Duodenal mucosa (tissue), 2 donors: ENCODE results near the gene MYO16.
"Not testable (repeated sequence)": the region's sequence is repeated elsewhere in the genome, so short reads cannot be mapped to it uniquely, and the experiment has no call there.

ENCODE experiments used
- H3K27ac ChIP-seq: one replicate; pipeline ENCODE4 v1.7.0; 2013; ENCODE audit warnings: low read depth, low read length
- H3K27me3 ChIP-seq, 2 donors: one replicate each; pipeline ENCODE4 v1.7.0; 2013; ENCODE audit warnings: low read length in 2 of 2, control low read depth in 1 of 2; ENCODE audit not compliant: insufficient read depth in 2 of 2, control insufficient read depth in 1 of 2
- H3K36me3 ChIP-seq, 2 donors: one replicate each; pipeline ENCODE4 v1.7.0; 2013; ENCODE audit warnings: low read length in 2 of 2, control low read depth in 1 of 2; ENCODE audit not compliant: insufficient read depth in 2 of 2, control insufficient read depth in 1 of 2
- H3K4me1 ChIP-seq, 2 donors: one replicate each; pipeline ENCODE4 v1.7.0; 2013; ENCODE audit warnings: low read length in 2 of 2, control low read depth in 1 of 2; ENCODE audit not compliant: insufficient read depth in 2 of 2, control insufficient read depth in 1 of 2
- H3K4me3 ChIP-seq, 2 donors: one replicate each; pipeline ENCODE4 v1.7.0; 2013; ENCODE audit warnings: low read length in 2 of 2, low read depth in 1 of 2
- H3K9ac ChIP-seq, 2 donors: one replicate each; pipeline ENCODE4 v1.7.0; 2013; ENCODE audit warnings: low read length in 2 of 2, low read depth in 1 of 2
- H3K9me3 ChIP-seq, 2 donors: one replicate each; pipeline ENCODE4 v1.7.0; 2013; ENCODE audit warnings: low read length in 2 of 2, control low read depth in 1 of 2; ENCODE audit not compliant: control insufficient read depth in 1 of 2

Gene MYO16

GRCh38 chr13:108974686-108975085 is 345.3 kb downstream of the MYO16 start:
- Histone ChIP-seq H3K4me3 (no peak overlapping the region), H3K9ac (no peak overlapping the region), H3K27me3 (no peaks in the 10 kb centered on the region), H3K27ac (no peak overlapping the region), H3K9me3 (no peaks in the 10 kb centered on the region), H3K4me1 (no peaks in the 10 kb centered on the region), H3K36me3 (no peaks in the 10 kb centered on the region)

GRCh38 chr13:108980237-108980636 is 350.8 kb downstream of the MYO16 start:
- Histone ChIP-seq H3K9me3 (no peaks in the 10 kb centered on the region), H3K4me1 (no peaks in the 10 kb centered on the region), H3K27me3 (no peaks in the 10 kb centered on the region), H3K36me3 (no peaks in the 10 kb centered on the region), H3K4me3 (no peak overlapping the region), H3K27ac (no peak overlapping the region), H3K9ac (no peak overlapping the region)

- no peaks in the 10 kb centered on the region for H3K36me3 ChIP-seq
- H3K27me3 ChIP-seq = no peaks in the 10 kb centered on the region
- no peaks in the 10 kb centered on the region for H3K9me3 ChIP-seq
- H3K4me3 ChIP-seq = no peak overlapping the region
- H3K4me1 ChIP-seq = no peaks in the 10 kb centered on the region
- H3K27ac ChIP-seq = no peak overlapping the region
- H3K9ac ChIP-seq = no peak overlapping the region
Observed at GRCh38 chr13:108981407-108981806, 352.0 kb downstream of the MYO16 start.

GRCh38 chr13:108983273-108983672 is 353.9 kb downstream of the MYO16 start:
- H3K4me3 ChIP-seq = no peak overlapping the region
- no peak overlapping the region for H3K27ac ChIP-seq
- no peaks in the 10 kb centered on the region for H3K27me3 ChIP-seq
- H3K4me1 ChIP-seq = no peaks in the 10 kb centered on the region
- H3K9me3 ChIP-seq = no peaks in the 10 kb centered on the region
- no peak overlapping the region for H3K9ac ChIP-seq
- H3K36me3 ChIP-seq = no peaks in the 10 kb centered on the region

- H3K9me3 ChIP-seq = no peaks in the 10 kb centered on the region
- no peaks in the 10 kb centered on the region for H3K36me3 ChIP-seq
- H3K27ac ChIP-seq = no peak overlapping the region
- H3K9ac ChIP-seq = no peak overlapping the region
- no peaks in the 10 kb centered on the region for H3K4me1 ChIP-seq
- H3K27me3 ChIP-seq = no peaks in the 10 kb centered on the region
- H3K4me3 ChIP-seq = no peak overlapping the region
Observed at GRCh38 chr13:108984251-108984920, 355.0 kb downstream of the MYO16 start.

GRCh38 chr13:108985166-108985565 is 355.8 kb downstream of the MYO16 start:
- H3K9ac ChIP-seq = no peak overlapping the region
- no peak overlapping the region for H3K27ac ChIP-seq
- no peaks in the 10 kb centered on the region for H3K4me1 ChIP-seq
- no peaks in the 10 kb centered on the region for H3K9me3 ChIP-seq
- no peaks in the 10 kb centered on the region for H3K36me3 ChIP-seq
- no peaks in the 10 kb centered on the region for H3K27me3 ChIP-seq
- H3K4me3 ChIP-seq = no peak overlapping the region

- Histone ChIP-seq H3K9ac (no peak overlapping the region), H3K4me1 (no peaks in the 10 kb centered on the region), H3K9me3 (no peaks in the 10 kb centered on the region), H3K27ac (no peak overlapping the region), H3K27me3 (no peaks in the 10 kb centered on the region), H3K4me3 (no peak overlapping the region), H3K36me3 (no peaks in the 10 kb centered on the region)
Observed at GRCh38 chr13:108987517-108987916, 358.1 kb downstream of the MYO16 start.

GRCh38 chr13:108987944-108988343 is 358.5 kb downstream of the MYO16 start:
- Histone ChIP-seq H3K9ac (no peak overlapping the region), H3K4me1 (no peaks in the 10 kb centered on the region), H3K36me3 (no peaks in the 10 kb centered on the region), H3K27me3 (no peaks in the 10 kb centered on the region), H3K4me3 (no peak overlapping the region), H3K27ac (no peak overlapping the region), H3K9me3 (no peaks in the 10 kb centered on the region)

GRCh38 chr13:108991416-108991815 is 362.0 kb downstream of the MYO16 start:
- not testable (repeated sequence) for H3K9me3 ChIP-seq, H3K4me1 ChIP-seq, H3K36me3 ChIP-seq, H3K9ac ChIP-seq, H3K27ac ChIP-seq, H3K27me3 ChIP-seq, H3K4me3 ChIP-seq

GRCh38 chr13:108993346-108993745 is 363.9 kb downstream of the MYO16 start:
- no peaks in the 10 kb centered on the region for H3K27me3 ChIP-seq
- no peaks in the 10 kb centered on the region for H3K4me1 ChIP-seq
- no peak overlapping the region for H3K9ac ChIP-seq
- H3K27ac ChIP-seq = no peak overlapping the region
- H3K36me3 ChIP-seq = no peaks in the 10 kb centered on the region
- no peak overlapping the region for H3K4me3 ChIP-seq
- no peaks in the 10 kb centered on the region for H3K9me3 ChIP-seq

- Histone ChIP-seq H3K4me3 (no peak overlapping the region), H3K4me1 (no peaks in the 10 kb centered on the region), H3K36me3 (no peaks in the 10 kb centered on the region), H3K27me3 (no peaks in the 10 kb centered on the region), H3K9ac (no peak overlapping the region), H3K27ac (no peak overlapping the region), H3K9me3 (no peaks in the 10 kb centered on the region)
Observed at GRCh38 chr13:108996430-108996829, 367.0 kb downstream of the MYO16 start.
